Measurements from ENCODE around the gene UNK. TPM values are rescaled to one million over a fixed set of nuclear protein-coding genes. Genes with fewer than 3 reads are reported as not detected.

Gene UNK
- total and polyA plus RNA-seq, 2 of the 13 experiments (the other 11 are each of a cell fraction or from before 2014, with no cell fraction given): 31.6 to 33.0 TPM

- peak; percentile 90 for TF ChIP-seq ZNF687 (CRISPR knock-in tag; IDR thresholded peaks at IDR 0.05)
- no peak for TF ChIP-seq NR1H2 (CRISPR knock-in tag; IDR thresholded peaks at IDR 0.05; ENCODE audit: borderline replicate concordance, low read depth)
- TF ChIP-seq ZNF180 (CRISPR knock-in tag; IDR thresholded peaks at IDR 0.05; ENCODE audit: borderline replicate concordance, low read depth): 0 out of 2 replicates have a peak, but pooled peaks have one; percentile 17
- peak; percentile 39; the same call in 1 of the 2 replicates for TF ChIP-seq NR2F6 (IDR thresholded peaks at IDR 0.05)
- TF ChIP-seq NR2F6 (CRISPR knock-in tag; IDR thresholded peaks at IDR 0.05): peak; percentile 27; the same call in 1 of the 2 replicates
- TF ChIP-seq FOXP1 (IDR thresholded peaks at IDR 0.05): no peak
- TF ChIP-seq FOXP1 (CRISPR knock-in tag; IDR thresholded peaks at IDR 0.05): no peak
- TF ChIP-seq DMTF1 (CRISPR knock-in tag; IDR thresholded peaks at IDR 0.05): no peak
- no peak for TF ChIP-seq TRIM24 (CRISPR knock-in tag; IDR thresholded peaks at IDR 0.05)
- no peak for TF ChIP-seq ZZZ3 (CRISPR knock-in tag; IDR thresholded peaks at IDR 0.05; ENCODE audit: borderline replicate concordance)
- no peak for TF ChIP-seq ZNF773 (CRISPR knock-in tag; IDR thresholded peaks at IDR 0.05; ENCODE audit: borderline replicate concordance)
- peak; percentile 23; the same call in 1 of the 2 replicates for TF ChIP-seq KDM2A (CRISPR knock-in tag; IDR thresholded peaks at IDR 0.05; ENCODE audit: borderline replicate concordance, low read depth)
- TF ChIP-seq ZKSCAN5 (CRISPR knock-in tag; IDR thresholded peaks at IDR 0.05): peak; percentile 13; the same call in 1 of the 2 replicates
- TF ChIP-seq SKI (IDR thresholded peaks at IDR 0.05; ENCODE audit: partially characterized antibody): no peak
- no peak; the same call in 1 of the 2 replicates for TF ChIP-seq REPIN1 (CRISPR knock-in tag; IDR thresholded peaks at IDR 0.05; ENCODE audit: borderline replicate concordance, low read depth)
- TF ChIP-seq IKZF4 (CRISPR knock-in tag; IDR thresholded peaks at IDR 0.05; ENCODE audit: borderline replicate concordance, low read depth, not compliant biosample characterization): no peak
- no peak for TF ChIP-seq KLF15 (CRISPR knock-in tag; IDR thresholded peaks at IDR 0.05; ENCODE audit: borderline replicate concordance)
- no peak for TF ChIP-seq ZMAT3 (CRISPR knock-in tag; conservative IDR thresholded peaks at IDR 0.05)
- TF ChIP-seq LCORL (IDR thresholded peaks at IDR 0.05): no peak
- peak; percentile 76 for TF ChIP-seq LCORL (CRISPR knock-in tag; IDR thresholded peaks at IDR 0.05)
- TF ChIP-seq RAD51 (IDR thresholded peaks at IDR 0.05; ENCODE audit: borderline replicate concordance): no peak
- TF ChIP-seq CEBPG (CRISPR knock-in tag; IDR thresholded peaks at IDR 0.05): no peak
- no peak for TF ChIP-seq ZNF75D (CRISPR knock-in tag; IDR thresholded peaks at IDR 0.05; ENCODE audit: borderline replicate concordance)
- peak; percentile 29; the same call in 1 of the 2 replicates for TF ChIP-seq ZNF441 (CRISPR knock-in tag; IDR thresholded peaks at IDR 0.05; ENCODE audit: borderline replicate concordance)
- peak; percentile 51; the same call in 1 of the 2 replicates for TF ChIP-seq PHF21A (CRISPR knock-in tag; IDR thresholded peaks at IDR 0.05)
- TF ChIP-seq ZNF33A (CRISPR knock-in tag; IDR thresholded peaks at IDR 0.05; ENCODE audit: borderline replicate concordance): no peak
- TF ChIP-seq MATR3 (CRISPR knock-in tag; IDR thresholded peaks at IDR 0.05): no peak
Measured at GRCh38 chr17:75848523-75849278, 64.1 kb downstream of the UNK start (continued).

Data from HepG2 (cell line).